K562 (cell line): Measurements from ENCODE around the gene TRIM4. TPM values are rescaled to one million over a fixed set of nuclear protein-coding genes. Genes with fewer than 3 reads are reported as not detected.
A peak's percentile ranks its signal among the peaks of the same experiment; 100 is the strongest.

ENCODE experiments used
- ATAC-seq: fragments of 200-7000 bp; cut with Tn5 transposase; 3 replicates; pipeline ENCODE4 v1.9.1; 2020; ENCODE audit warnings: moderate library complexity
- BruUV-seq: library from RNA; stranded (reverse); fragments of 400-500 nt; replicated peaks from 2 replicates; lab custom pipeline; 2021; lab: Mats Ljungman, UMichigan
- CTCF ChIA-PET: fragments of 300-600 bp; formaldehyde crosslinking; extraction: SDS; loops from one replicate; lab custom pipeline; 2021; ENCODE audit warnings: low intra/inter-chr PET ratio; lab: Yijun Ruan, JAX
- POLR2A ChIA-PET: fragments of 300-600, 350-650 bp; sonication (Branson Sonifier 250); formaldehyde crosslinking; extraction: SDS; loops from one replicate; lab custom pipeline; 2021; ENCODE audit warnings: antibody characterized with exemption, inconsistent platforms; lab: Yijun Ruan, JAX
- DNase-seq, 4 experiments: peaks; one replicate each; pipeline versions ENCODE4 v3.0.0 to v3.0.0-alpha.2; 2011 to 2018; ENCODE audit warnings: low spot score in 3 of 4, mixed read lengths in 3 of 4; ENCODE audit errors: extremely low read depth in 1 of 4
- FAIRE-seq: peaks from 2 replicates; lab custom pipeline; 2011; peaks lifted over from hg19 to GRCh38; lab: Jason Lieb, UNC
- H2AFZ ChIP-seq: 2 replicates; pipeline ENCODE4 v1.6.0; 2011; ENCODE audit warnings: low read depth, low read length, control low read depth, inconsistent platforms
- H3K27ac ChIP-seq: fragments of 200-600 bp; 3 replicates; pipeline ENCODE4 v1.8.0; 2011; ENCODE audit warnings: low read depth, mild to moderate bottlenecking, control low read depth, inconsistent platforms, low read length, moderate library complexity, mixed read lengths; ENCODE audit errors: extremely low read depth
- H3K27me3 ChIP-seq, 2 experiments: fragments of 300-600 bp in 1 of 2; 2 replicates in 1 of 2; 3 replicates in 1 of 2; pipeline versions ENCODE4 v1.6.0 to v1.8.0; 2011; ENCODE audit warnings: inconsistent platforms in 2 of 2, low read length in 2 of 2, mild to moderate bottlenecking in 1 of 2, mixed read lengths in 1 of 2, moderate library complexity in 1 of 2; ENCODE audit not compliant: control insufficient read depth in 2 of 2, insufficient read depth in 2 of 2
- H3K36me3 ChIP-seq: fragments of 300-600 bp; 3 replicates; pipeline ENCODE4 v1.8.0; 2011; ENCODE audit warnings: mild to moderate bottlenecking, low read length, inconsistent platforms; ENCODE audit not compliant: control insufficient read depth, insufficient read depth
- H3K4me1 ChIP-seq, 2 experiments: fragments of 200-600 bp in 1 of 2; replicated peaks in 1 of 2; 2 replicates in 1 of 2; 3 replicates in 1 of 2; pipeline versions ENCODE4 v1.5.1 to v1.8.0; 2011; ENCODE audit warnings: inconsistent platforms in 2 of 2, low read length in 2 of 2, mild to moderate bottlenecking in 1 of 2, mixed read lengths in 1 of 2, moderate library complexity in 1 of 2; ENCODE audit not compliant: control insufficient read depth in 2 of 2, insufficient read depth in 2 of 2
- H3K4me2 ChIP-seq: 2 replicates; pipeline ENCODE4 v1.6.1; 2011; ENCODE audit warnings: low read length, control low read depth, inconsistent platforms, mixed read lengths; ENCODE audit not compliant: insufficient read depth
- H3K4me3 ChIP-seq: fragments of 200-600 bp; sonication (generic), shearing (Covaris generic); 2 replicates; pipeline ENCODE4 v1.5.1; 2016; ENCODE audit warnings: control low read depth, inconsistent platforms
- H3K79me2 ChIP-seq: fragments of 200-600 bp; 3 replicates; pipeline ENCODE4 v1.8.0; 2011; ENCODE audit warnings: low read length, inconsistent platforms; ENCODE audit not compliant: control insufficient read depth, insufficient read depth
- H3K9ac ChIP-seq, 2 experiments: 2 replicates each; pipeline versions ENCODE4 v1.6.0 to v1.6.1; 2011; ENCODE audit warnings: low read depth in 2 of 2, low read length in 2 of 2, control low read depth in 1 of 2, inconsistent platforms in 1 of 2, mild to moderate bottlenecking in 1 of 2, mixed read lengths in 1 of 2; ENCODE audit not compliant: insufficient read depth in 1 of 2
- H3K9me1 ChIP-seq: one replicate; pipeline ENCODE4 v1.6.0; 2011; ENCODE audit warnings: inconsistent platforms, mild to moderate bottlenecking, low read length, moderate library complexity; ENCODE audit not compliant: control insufficient read depth, insufficient read depth
- H3K9me3 ChIP-seq: replicated peaks from 2 replicates; pipeline ENCODE4 v1.5.1; 2011; ENCODE audit warnings: low read depth, low read length, inconsistent platforms; ENCODE audit not compliant: control insufficient read depth, insufficient read depth
- H4K20me1 ChIP-seq: replicated peaks from 2 replicates; pipeline ENCODE4 v1.6.1; 2011; ENCODE audit warnings: low read length, inconsistent platforms, mixed read lengths; ENCODE audit not compliant: control insufficient read depth, insufficient read depth
- ATF1 ChIP-seq, 2 experiments: fragments of 450-650 bp in 1 of 2; IDR thresholded peaks; 2 replicates each; pipeline ENCODE4 v1.6.1; 2016; ENCODE audit warnings: missing compliant biosample characterization in 1 of 2, missing genetic modification characterization in 1 of 2
- ESRRA ChIP-seq: fragments of 450-650 bp; IDR thresholded peaks from 2 replicates; pipeline ENCODE4 v1.6.1; 2014; ENCODE audit warnings: low read depth, mild to moderate bottlenecking, moderate library complexity, borderline replicate concordance
- JUND ChIP-seq, 2 experiments: IDR thresholded peaks; 2 replicates in 1 of 2; 3 replicates in 1 of 2; pipeline ENCODE4 v1.6.1; 2011; ENCODE audit warnings: borderline replicate concordance in 2 of 2, low read depth in 2 of 2, low read length in 2 of 2, improper control_type of control experiment in 1 of 2, missing biosample characterization in 1 of 2, missing genetic modification characterization in 1 of 2, missing genetic modification reagents in 1 of 2
- MXD1 ChIP-seq: fragments of 250-450 bp; sonication (Bioruptor Pico); IDR thresholded peaks from 2 replicates; pipeline ENCODE4 v1.8.0; 2021; ENCODE audit warnings: borderline replicate concordance, mild to moderate bottlenecking, moderate library complexity; ENCODE audit not compliant: poor library complexity, severe bottlenecking
- RBM15 ChIP-seq: fragments of 200-400 bp; formaldehyde crosslinking; IDR thresholded peaks from 2 replicates; pipeline ENCODE4 v1.6.1; 2018; ENCODE audit warnings: mild to moderate bottlenecking, low read length, moderate library complexity; ENCODE audit not compliant: insufficient read depth
- SMAD4 ChIP-seq: fragments of 250-450 bp; sonication (Bioruptor Pico); conservative IDR thresholded peaks from 2 replicates; pipeline ENCODE4 v1.8.0; 2021; ENCODE audit warnings: inconsistent platforms, mild to moderate bottlenecking, moderate library complexity
- ZNF174 ChIP-seq: fragments of 250-450 bp; sonication (Bioruptor Pico); IDR thresholded peaks from 2 replicates; pipeline ENCODE4 v1.4.0; 2020; ENCODE audit warnings: mild to moderate bottlenecking
- ZNF263 ChIP-seq: sonication (generic); formaldehyde crosslinking; IDR thresholded peaks from 2 replicates; pipeline ENCODE4 v1.8.0; 2022; ENCODE audit warnings: mild to moderate bottlenecking, missing genetic modification reagents, borderline replicate concordance
- WGBS: fragments of 100-300 bp; shearing (Covaris generic); methylation state at CpG from one replicate; pipeline ENCODE4 v1.1.6; 2016; ENCODE audit warnings: low coverage, mixed read lengths; ENCODE audit not compliant: insufficient coverage; ENCODE audit errors: missing lambda C conversion rate; 5-methylcytosine and 5-hydroxymethylcytosine counted together
- in situ Hi-C: fragments of 300-500 bp; cut with MboI; formaldehyde crosslinking; loops from 4 replicates; pipeline ENCODE4 v1.15.0; 2018; ENCODE audit warnings: inconsistent platforms, mixed read lengths
- intact Hi-C: fragments of 100-400 bp; cut with micrococcal nuclease; formaldehyde crosslinking; loops from 2 replicates; pipeline ENCODE4 v1.14.2; 2022
- polyA plus RNA-seq, 8 experiments: library from polyadenylated mRNA; depleted of rRNA in 4 of 8; stranded (reverse) in 5 of 8; unstranded in 3 of 8; fragments of >200 nt; fragmentation: Nextera tagmentation in 2 of 8; fragmentation: Illumina TruSeq in 1 of 8; extraction: Ambion mirVana in 2 of 8; extraction: Trizol in 1 of 8; gene quantifications; 2 replicates each; pipeline versions ENCODE4 v1.2.1 to v1.2.3, GENCODE V29; 2011 to 2014; ENCODE audit warnings: inconsistent platforms in 1 of 8, missing spikeins in 1 of 8
- total RNA-seq, 7 experiments: library from RNA; depleted of rRNA in 6 of 7; stranded (reverse); fragments of >200 nt in 6 of 7; fragmentation: Illumina TruSeq in 2 of 7; extraction: Trizol in 2 of 7; gene quantifications; 2 replicates each; pipeline versions ENCODE4 v1.2.1 to v1.2.3, GENCODE V29; 2011 to 2021; ENCODE audit warnings: low replicate concordance in 1 of 7
- TF ChIP-seq, protein P1 (sequence below): fragments of 450-650 bp; IDR thresholded peaks from 2 replicates; pipeline ENCODE4 v1.6.1; 2016; ENCODE audit warnings: mild to moderate bottlenecking

Gene TRIM4
- total and polyA plus RNA-seq, 9 of the 15 experiments (the other 6 are each of a cell fraction or from before 2014, with no cell fraction given) = 6.2 to 28.3 (median 22.4) TPM

DNA sequence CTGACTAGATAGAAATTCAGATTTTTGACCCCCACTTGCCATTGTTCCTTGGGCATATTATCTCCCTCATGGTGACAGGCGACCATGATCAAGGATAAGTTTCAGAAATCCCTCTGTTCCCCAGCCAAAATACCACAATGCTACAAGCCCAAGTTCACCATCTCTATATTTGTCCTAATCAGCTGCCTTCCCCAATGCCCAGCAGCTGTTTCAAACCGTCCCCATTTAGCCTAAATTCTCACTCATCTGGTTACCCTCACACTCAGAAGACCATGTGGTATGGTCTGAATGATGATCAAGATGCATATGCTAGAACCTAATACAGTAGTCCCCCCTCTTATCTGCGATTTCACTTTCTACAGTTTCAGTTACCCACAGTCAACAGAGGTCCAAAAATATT lies 11.0 kb upstream of the TRIM4 start (continued):
- no peak for TF ChIP-seq SMAD4
- no peak for TF ChIP-seq RBM15
- no peak for TF ChIP-seq JUND (IDR thresholded peaks at IDR 0.05; ENCODE audit: borderline replicate concordance, low read depth, low read length)
- no peak for TF ChIP-seq JUND (tag; IDR thresholded peaks at IDR 0.05; ENCODE audit: borderline replicate concordance, low read depth, low read length)
- TF ChIP-seq, protein P1, sequence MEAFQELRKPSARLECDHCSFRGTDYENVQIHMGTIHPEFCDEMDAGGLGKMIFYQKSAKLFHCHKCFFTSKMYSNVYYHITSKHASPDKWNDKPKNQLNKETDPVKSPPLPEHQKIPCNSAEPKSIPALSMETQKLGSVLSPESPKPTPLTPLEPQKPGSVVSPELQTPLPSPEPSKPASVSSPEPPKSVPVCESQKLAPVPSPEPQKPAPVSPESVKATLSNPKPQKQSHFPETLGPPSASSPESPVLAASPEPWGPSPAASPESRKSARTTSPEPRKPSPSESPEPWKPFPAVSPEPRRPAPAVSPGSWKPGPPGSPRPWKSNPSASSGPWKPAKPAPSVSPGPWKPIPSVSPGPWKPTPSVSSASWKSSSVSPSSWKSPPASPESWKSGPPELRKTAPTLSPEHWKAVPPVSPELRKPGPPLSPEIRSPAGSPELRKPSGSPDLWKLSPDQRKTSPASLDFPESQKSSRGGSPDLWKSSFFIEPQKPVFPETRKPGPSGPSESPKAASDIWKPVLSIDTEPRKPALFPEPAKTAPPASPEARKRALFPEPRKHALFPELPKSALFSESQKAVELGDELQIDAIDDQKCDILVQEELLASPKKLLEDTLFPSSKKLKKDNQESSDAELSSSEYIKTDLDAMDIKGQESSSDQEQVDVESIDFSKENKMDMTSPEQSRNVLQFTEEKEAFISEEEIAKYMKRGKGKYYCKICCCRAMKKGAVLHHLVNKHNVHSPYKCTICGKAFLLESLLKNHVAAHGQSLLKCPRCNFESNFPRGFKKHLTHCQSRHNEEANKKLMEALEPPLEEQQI = no peak
- no peak for TF ChIP-seq ZNF263

- ATAC-seq = no peak; the same call in 2 of the 3 replicates
- H3K4me3 ChIP-seq = no peak overlapping the region
- BruUV-seq = no TSS peak
- peaks cover 3 to 10% of the 10 kb centered on the region in 2 experiments; a peak in 4 of 5 replicates for H3K4me1 ChIP-seq
- CTCF ChIA-PET = interaction anchor here (0.7 to 0.8 kb wide), 2 partner anchors 16 to 20 kb away, joined by 3 to 4 read pairs; no protein-coding TSS in a partner anchor
- POLR2A ChIA-PET = interaction anchor here (0.5 to 1.3 kb wide), 6 partner anchors 8 to 38 kb away, joined by 3 to 5 read pairs (median 3); partner anchors contain the start of gene TRIM4
- H3K79me2 ChIP-seq = no peaks in the 10 kb centered on the region
- H3K9me3 ChIP-seq = no peaks in the 10 kb centered on the region
- no peak overlapping the region for H3K27ac ChIP-seq
- intact Hi-C loops (loop anchor here (1.0 kb wide), 1 partner anchor 62 kb away; no protein-coding TSS in a partner anchor), in situ Hi-C loops (no loop called here)
- DNase-seq = no peak
- no peak for FAIRE-seq
- H4K20me1 ChIP-seq = no peaks in the 10 kb centered on the region
- no peaks in the 10 kb centered on the region for H3K36me3 ChIP-seq
- H3K9me1 ChIP-seq = no peaks in the 10 kb centered on the region
- peak overlapping the region; percentile 75; the same call in 1 of the 2 replicates for H2AFZ ChIP-seq
- WGBS = 0% methylated on average over 1 of the region's 2 CpGs
- H3K27me3 ChIP-seq = peaks cover 6 to 22% of the 10 kb centered on the region in 2 experiments; a peak in 3 of 5 replicates
- H3K4me2 ChIP-seq = peak overlapping the region; percentile 68
- H3K9ac ChIP-seq = no peak overlapping the region; a peak in 1 of 4 replicates
- 0 out of 2 replicates have a peak, but pooled peaks have one; percentile 1 for TF ChIP-seq ESRRA
- TF ChIP-seq ZNF174 (CRISPR knock-in tag) = no peak
- TF ChIP-seq MXD1 (CRISPR knock-in tag) = no peak
- no peak for TF ChIP-seq ATF1 (CRISPR knock-in tag; IDR thresholded peaks at IDR 0.05)
- 0 out of 2 replicates have a peak, but pooled peaks have one; percentile 2 for TF ChIP-seq ATF1 (tag; IDR thresholded peaks at IDR 0.05)
Measured at GRCh38 chr7:99929730-99930053, 10.4 kb upstream of the TRIM4 start.
